ENCODE results near the gene SLC23A3.

The SLC23A3 gene

GRCh38 chr2:219169930-219170654 is at the start of gene SLC23A3:
TSS of gene SLC23A3 (minus strand) at chr2:219170029. CDS start at chr2:219169984, 45 bp downstream.
- DNase-seq (ENCODE audit: low read depth), result no peak

GRCh38 chr2:219218732-219219701 is 49.2 kb upstream of the SLC23A3 start, which contains the start of gene ABCB6:
TSS of gene ABCB6 (minus strand) at chr2:219218958. CDS start at chr2:219218673, 285 bp downstream.
- DNase-seq (ENCODE audit: low read depth), result peak; percentile 89

- no peak for DNase-seq (ENCODE audit: low read depth)
These were observed 48.4 kb upstream of the SLC23A3 start for GRCh38 chr2:219218217-219218731.

- no peak for DNase-seq (ENCODE audit: low read depth)
These were observed 46.7 kb upstream of the SLC23A3 start for GRCh38 chr2:219216535-219216915.

- DNase-seq (ENCODE audit: low read depth), result no peak
These were observed 46.2 kb upstream of the SLC23A3 start for GRCh38 chr2:219215871-219216534.

GRCh38 chr2:219214786-219215185 is 45.0 kb upstream of the SLC23A3 start:
- DNase-seq (ENCODE audit: low read depth), result no peak

GRCh38 chr2:219214141-219214540 is 44.3 kb upstream of the SLC23A3 start:
- no peak for DNase-seq (ENCODE audit: low read depth)

- DNase-seq (ENCODE audit: low read depth), result no peak
These were observed 43.8 kb upstream of the SLC23A3 start for GRCh38 chr2:219213486-219214071.

- DNase-seq (ENCODE audit: low read depth), result no peak
These were observed 43.2 kb upstream of the SLC23A3 start for GRCh38 chr2:219213026-219213415.

- no peak for DNase-seq (ENCODE audit: low read depth)
These were observed 41.1 kb upstream of the SLC23A3 start for GRCh38 chr2:219210886-219211362.

GRCh38 chr2:219210196-219210885 is 40.5 kb upstream of the SLC23A3 start:
- DNase-seq (ENCODE audit: low read depth), result no peak

- DNase-seq (ENCODE audit: low read depth), result no peak
These were observed 39.7 kb upstream of the SLC23A3 start for GRCh38 chr2:219209236-219210195.

GRCh38 chr2:219207884-219208740 is 38.3 kb upstream of the SLC23A3 start:
- DNase-seq (ENCODE audit: low read depth), result no peak

- no peak for DNase-seq (ENCODE audit: low read depth)
These were observed 37.5 kb upstream of the SLC23A3 start for GRCh38 chr2:219207134-219207883.

- DNase-seq (ENCODE audit: low read depth), result peak; percentile 96
These were observed 36.7 kb upstream of the SLC23A3 start, which contains the start of gene ZFAND2B for GRCh38 chr2:219206328-219207133. TSS of gene ZFAND2B (plus strand) at chr2:219206782. CDS start at chr2:219206988, 206 bp downstream.

GRCh38 chr2:219205981-219206327 is 36.1 kb upstream of the SLC23A3 start:
- DNase-seq (ENCODE audit: low read depth), result no peak

GRCh38 chr2:219205165-219205538 is 35.3 kb upstream of the SLC23A3 start:
- DNase-seq (ENCODE audit: low read depth), result no peak

Measured in activated T-cell treated with anti-CD3 and anti-CD28 coated beads for 48 hours (primary cell).